Skin epidermis (tissue), 12 donors: ENCODE results near the gene CDC42EP3.

Experiments
- H3K27ac ChIP-seq, 21 experiments: fragments of 200-600 bp; sonication (generic) in 11 of 21; one replicate each; pipeline ENCODE4 v1.5.0; 2020; ENCODE audit warnings: mild to moderate bottlenecking in 3 of 21, inconsistent platforms in 2 of 21, moderate library complexity in 2 of 21
- H3K4me3 ChIP-seq, 7 experiments: fragments of 200-600 bp; sonication (generic) in 2 of 7; one replicate each; pipeline ENCODE4 v1.5.0; 2020; ENCODE audit warnings: inconsistent platforms in 2 of 7, mild to moderate bottlenecking in 2 of 7, moderate library complexity in 1 of 7

CDC42EP3 gene

GRCh38 chr2:37671009-37671815 is at the start of gene CDC42EP3:
CDC42EP3 (minus strand) TSS chr2:37671642; CDS start chr2:37646587, 25,055 bp downstream.
- Histone ChIP-seq H3K4me3 (peak within 1 kb of the TSS; percentile 59 to 96 (median 87)), H3K27ac (peak within 1 kb of the TSS; percentile 41 to 97 (median 88))

GRCh38 chr2:37721201-37721560 is 49.7 kb upstream of the CDC42EP3 start:
- H3K4me3 ChIP-seq, result no peak overlapping the region
- H3K27ac ChIP-seq, result peak overlapping the region in 1 of 21 experiments; percentile 21

- H3K27ac ChIP-seq, result peak overlapping the region in 2 of 21 experiments; percentile 6 to 16
Measured at GRCh38 chr2:37720533-37721200, 49.2 kb upstream of the CDC42EP3 start.

GRCh38 chr2:37718515-37719161 is 47.2 kb upstream of the CDC42EP3 start:
- no peak overlapping the region for H3K4me3 ChIP-seq
- no peak overlapping the region for H3K27ac ChIP-seq

More at GRCh38 chr2:37720533-37721200, 49.2 kb upstream of the CDC42EP3 start:
- no peak overlapping the region for H3K4me3 ChIP-seq

- H3K27ac ChIP-seq, result no peak overlapping the region
- H3K4me3 ChIP-seq, result no peak overlapping the region
Measured at GRCh38 chr2:37713258-37713700, 41.8 kb upstream of the CDC42EP3 start.

- H3K27ac ChIP-seq, result peak overlapping the region in 2 of 21 experiments; percentile 35 to 51
- H3K4me3 ChIP-seq, result no peak overlapping the region
Measured at GRCh38 chr2:37711831-37712230, 40.4 kb upstream of the CDC42EP3 start.

GRCh38 chr2:37711308-37711731 is 39.9 kb upstream of the CDC42EP3 start:
- Histone ChIP-seq H3K4me3 (no peak overlapping the region), H3K27ac (peak overlapping the region in 3 of 21 experiments; percentile 6 to 51 (median 35))

- H3K4me3 ChIP-seq, result no peak overlapping the region
- H3K27ac ChIP-seq, result no peak overlapping the region
Measured at GRCh38 chr2:37709111-37709510, 37.7 kb upstream of the CDC42EP3 start.

- Histone ChIP-seq H3K4me3 (no peak overlapping the region), H3K27ac (no peak overlapping the region)
Measured at GRCh38 chr2:37708146-37708545, 36.7 kb upstream of the CDC42EP3 start.

GRCh38 chr2:37707393-37707792 is 36.0 kb upstream of the CDC42EP3 start:
- no peak overlapping the region for H3K4me3 ChIP-seq
- peak overlapping the region in 2 of 21 experiments; percentile 20 to 37 for H3K27ac ChIP-seq

- H3K4me3 ChIP-seq, result no peak overlapping the region
- H3K27ac ChIP-seq, result peak overlapping the region in 3 of 21 experiments; percentile 9 to 37 (median 20)
Measured at GRCh38 chr2:37706334-37707183, 35.1 kb upstream of the CDC42EP3 start.

- no peak overlapping the region for H3K27ac ChIP-seq
- H3K4me3 ChIP-seq, result no peak overlapping the region
Measured at GRCh38 chr2:37705191-37705590, 33.7 kb upstream of the CDC42EP3 start.

GRCh38 chr2:37698931-37699481 is 27.6 kb upstream of the CDC42EP3 start:
- Histone ChIP-seq H3K4me3 (no peak overlapping the region), H3K27ac (no peak overlapping the region)

- no peak overlapping the region for H3K27ac ChIP-seq
Measured at GRCh38 chr2:37695336-37695735, 23.9 kb upstream of the CDC42EP3 start.

GRCh38 chr2:37692711-37693110 is 21.3 kb upstream of the CDC42EP3 start:
- Histone ChIP-seq H3K4me3 (no peak overlapping the region), H3K27ac (no peak overlapping the region)

More at GRCh38 chr2:37695336-37695735, 23.9 kb upstream of the CDC42EP3 start:
- H3K4me3 ChIP-seq, result no peak overlapping the region

- peak overlapping the region in 1 of 21 experiments; percentile 26 for H3K27ac ChIP-seq
- H3K4me3 ChIP-seq, result no peak overlapping the region
Measured at GRCh38 chr2:37689751-37690150, 18.3 kb upstream of the CDC42EP3 start.

GRCh38 chr2:37688771-37689468 is 17.5 kb upstream of the CDC42EP3 start:
- no peak overlapping the region for H3K4me3 ChIP-seq
- H3K27ac ChIP-seq, result peak overlapping the region in 2 of 21 experiments; percentile 22 to 26

- H3K4me3 ChIP-seq, result no peak overlapping the region
- H3K27ac ChIP-seq, result no peak overlapping the region
Measured at GRCh38 chr2:37686792-37687526, 15.5 kb upstream of the CDC42EP3 start.
